SK-N-SH treated with all-trans-retinoic acid at 6 μM for 48 hours (cell line): ENCODE measurements around the gene TMEM30B.

Experiments
- ZNF565 ChIP-seq: fragments of 450-650 bp; formaldehyde crosslinking; conservative IDR thresholded peaks from 2 replicates; pipeline ENCODE4 v1.5.0; 2020; ENCODE audit warnings: low read depth, mild to moderate bottlenecking, moderate library complexity
- TF ChIP-seq, protein P1 (sequence below): fragments of 250-450 bp; sonication (Bioruptor Pico); IDR thresholded peaks from 2 replicates; pipeline ENCODE4 v1.8.0; 2020; ENCODE audit warnings: mild to moderate bottlenecking, moderate library complexity, borderline replicate concordance

- TF ChIP-seq, protein P1, sequence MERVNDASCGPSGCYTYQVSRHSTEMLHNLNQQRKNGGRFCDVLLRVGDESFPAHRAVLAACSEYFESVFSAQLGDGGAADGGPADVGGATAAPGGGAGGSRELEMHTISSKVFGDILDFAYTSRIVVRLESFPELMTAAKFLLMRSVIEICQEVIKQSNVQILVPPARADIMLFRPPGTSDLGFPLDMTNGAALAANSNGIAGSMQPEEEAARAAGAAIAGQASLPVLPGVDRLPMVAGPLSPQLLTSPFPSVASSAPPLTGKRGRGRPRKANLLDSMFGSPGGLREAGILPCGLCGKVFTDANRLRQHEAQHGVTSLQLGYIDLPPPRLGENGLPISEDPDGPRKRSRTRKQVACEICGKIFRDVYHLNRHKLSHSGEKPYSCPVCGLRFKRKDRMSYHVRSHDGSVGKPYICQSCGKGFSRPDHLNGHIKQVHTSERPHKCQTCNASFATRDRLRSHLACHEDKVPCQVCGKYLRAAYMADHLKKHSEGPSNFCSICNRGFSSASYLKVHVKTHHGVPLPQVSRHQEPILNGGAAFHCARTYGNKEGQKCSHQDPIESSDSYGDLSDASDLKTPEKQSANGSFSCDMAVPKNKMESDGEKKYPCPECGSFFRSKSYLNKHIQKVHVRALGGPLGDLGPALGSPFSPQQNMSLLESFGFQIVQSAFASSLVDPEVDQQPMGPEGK (CRISPR knock-in tag): no peak
- TF ChIP-seq ZNF565 (CRISPR knock-in tag): no peak
Observed at GRCh38 chr14:61284001-61284400, 2.9 kb upstream of the TMEM30B start.
